ENCODE results near the gene ODAD4.
"Not testable (repeated sequence)": the region's sequence is repeated elsewhere in the genome, so short reads cannot be mapped to it uniquely, and the experiment has no call there.

ODAD4 gene

GRCh38 chr17:42002175-42002791, 71.9 kb downstream of the ODAD4 start:
- no peak overlapping the region for H3K4me3 ChIP-seq (replicated peaks; ENCODE audit: low read depth, low read length)
- no peak for DNase-seq (ENCODE audit: extremely low read depth, low read depth)
- no peak for TF ChIP-seq CTCF (IDR thresholded peaks at IDR 0.05; ENCODE audit: low read depth, low read length, missing control alignments)

DNA sequence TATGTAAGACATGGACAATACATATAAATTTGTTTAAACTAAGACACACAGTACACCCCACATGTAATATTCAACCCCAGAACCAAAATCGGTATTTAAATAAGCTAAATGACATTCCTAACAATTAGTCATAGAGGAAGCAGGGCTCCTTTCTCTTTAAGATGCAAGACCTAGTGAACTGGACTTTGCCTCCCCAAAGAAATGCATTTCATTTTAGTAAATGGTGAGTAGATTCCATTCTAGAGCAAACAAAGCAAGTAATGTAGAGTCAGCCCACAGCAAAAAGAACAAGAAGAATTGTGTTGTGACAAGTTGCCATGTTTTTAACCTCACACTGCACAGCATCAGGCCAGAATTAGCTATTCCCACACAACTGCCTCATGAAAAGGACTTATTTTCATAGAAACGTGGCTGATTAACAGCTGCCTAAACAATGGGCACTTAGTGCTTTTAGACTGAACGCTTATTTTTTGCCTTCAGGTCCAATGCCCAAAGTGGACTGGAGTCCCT, 72.4 kb downstream of the ODAD4 start:
- DNase-seq (ENCODE audit: extremely low read depth, low read depth): no peak
- TF ChIP-seq CTCF (IDR thresholded peaks at IDR 0.05; ENCODE audit: low read depth, low read length, missing control alignments): no peak
- no peak overlapping the region for H3K4me3 ChIP-seq (replicated peaks; ENCODE audit: low read depth, low read length)

DNA sequence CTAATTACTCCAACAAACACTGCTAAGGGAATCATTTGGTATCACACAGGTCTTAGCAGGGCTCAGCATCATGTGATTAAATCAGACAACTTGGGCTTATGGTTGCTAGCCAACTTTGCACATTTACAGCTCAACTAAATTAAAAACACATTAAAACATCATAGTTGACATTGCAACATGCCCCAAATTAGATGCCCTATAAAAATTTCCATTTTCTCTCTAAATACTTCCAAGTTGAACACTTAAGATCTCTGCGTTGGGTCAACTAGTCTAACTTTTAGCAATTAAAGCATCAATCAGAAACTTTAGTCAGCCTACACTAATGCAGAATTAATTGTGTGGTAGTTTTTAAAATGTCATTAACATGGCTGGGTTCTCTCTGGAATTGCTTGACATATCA, 74.7 kb downstream of the ODAD4 start:
- TF ChIP-seq CTCF (IDR thresholded peaks at IDR 0.05; ENCODE audit: low read depth, low read length, missing control alignments): no peak
- DNase-seq (ENCODE audit: extremely low read depth, low read depth): no peak
- no peak overlapping the region for H3K4me3 ChIP-seq (replicated peaks; ENCODE audit: low read depth, low read length)

DNA sequence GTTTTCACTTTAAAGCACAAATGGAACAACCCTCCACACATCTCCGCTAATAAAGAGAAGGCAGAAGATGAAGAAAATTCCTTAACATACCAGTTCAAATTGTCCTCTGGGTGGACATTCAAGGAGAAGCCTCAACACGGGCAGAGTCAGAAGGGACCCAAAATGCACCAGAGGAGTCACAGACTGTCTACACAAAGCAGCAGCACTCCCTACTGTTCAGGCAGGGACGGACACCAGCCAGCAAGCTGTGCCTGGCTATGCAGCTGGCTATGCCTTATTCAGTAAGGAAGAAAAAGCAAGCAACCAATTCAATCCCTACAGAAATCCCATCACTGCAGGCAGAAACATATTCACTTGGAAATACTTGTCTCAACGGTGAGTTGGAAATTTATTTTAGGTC, 78.8 kb downstream of the ODAD4 start:
- DNase-seq (ENCODE audit: extremely low read depth, low read depth): no peak
- no peak overlapping the region for H3K4me3 ChIP-seq (replicated peaks; ENCODE audit: low read depth, low read length)
- TF ChIP-seq CTCF (IDR thresholded peaks at IDR 0.05; ENCODE audit: low read depth, low read length, missing control alignments): no peak

- DNase-seq (ENCODE audit: extremely low read depth, low read depth); H3K4me3 ChIP-seq (replicated peaks; ENCODE audit: low read depth, low read length): not testable (repeated sequence)
Measured at GRCh38 chr17:42010266-42010680, 79.9 kb downstream of the ODAD4 start.

- DNase-seq (ENCODE audit: extremely low read depth, low read depth): no peak
- H3K4me3 ChIP-seq (replicated peaks; ENCODE audit: low read depth, low read length): no peak overlapping the region
- no peak for TF ChIP-seq CTCF (IDR thresholded peaks at IDR 0.05; ENCODE audit: low read depth, low read length, missing control alignments)
Measured at GRCh38 chr17:42010898-42011516, 80.6 kb downstream of the ODAD4 start.

DNA sequence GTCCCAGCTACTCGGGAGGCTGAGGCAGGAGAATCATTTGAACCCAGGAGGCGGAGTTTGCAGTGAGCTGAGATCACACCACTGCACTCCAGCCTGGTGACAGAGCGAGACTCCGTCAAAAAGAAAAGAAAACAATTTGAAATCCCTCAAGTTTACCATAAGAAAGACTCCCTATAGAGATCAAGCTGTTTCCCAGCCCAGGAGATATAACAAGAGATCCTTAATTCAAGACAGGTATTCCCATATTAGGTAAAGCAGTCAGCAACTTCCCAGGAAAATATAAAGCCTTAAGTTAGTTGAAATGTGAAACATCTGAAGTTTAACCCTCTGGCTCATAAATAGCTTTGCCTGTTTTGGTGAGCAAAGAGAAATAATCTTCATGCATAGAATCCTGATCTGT, 81.9 kb downstream of the ODAD4 start:
- not testable (repeated sequence) for H3K4me3 ChIP-seq (replicated peaks; ENCODE audit: low read depth, low read length); DNase-seq (ENCODE audit: extremely low read depth, low read depth)

DNA sequence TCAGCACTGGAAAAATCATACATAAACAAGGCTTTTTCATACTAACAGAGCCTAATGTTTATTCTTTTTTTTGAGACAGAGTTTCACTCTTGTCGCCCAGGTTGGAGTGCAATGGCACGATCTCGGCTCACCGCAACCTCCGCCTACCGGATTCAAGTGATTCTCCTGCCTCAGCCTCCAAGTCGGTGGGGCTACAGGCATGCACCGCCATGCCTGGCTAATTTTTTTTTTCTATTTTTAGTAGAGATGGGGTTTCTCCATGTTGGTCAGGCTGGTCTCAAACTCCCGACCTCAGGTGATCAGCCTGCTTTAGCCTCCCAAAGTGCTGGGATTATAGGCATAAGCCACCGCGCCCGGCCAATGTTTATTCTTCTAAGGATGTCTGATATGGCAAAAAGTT, 83.3 kb downstream of the ODAD4 start:
- not testable (repeated sequence) for DNase-seq (ENCODE audit: extremely low read depth, low read depth); H3K4me3 ChIP-seq (replicated peaks; ENCODE audit: low read depth, low read length)

Data from HFF-Myc (cell line).